Uterus (tissue), 2 donors: ENCODE results near the gene WT1.

ENCODE experiments used
- POLR2A ChIP-seq, 2 donors: fragments of 450-650 bp; IDR thresholded peaks; one replicate each; pipeline ENCODE4 v1.6.1; 2016; ENCODE audit warnings: antibody characterized with exemption in 2 of 2, mild to moderate bottlenecking in 1 of 2, moderate library complexity in 1 of 2
- TF ChIP-seq, protein P1 (sequence below), 4 experiments: fragments of 200-600 bp in 2 of 4; fragments of 450-650 bp in 2 of 4; sonication (generic) in 2 of 4; IDR thresholded peaks; one replicate each; pipeline ENCODE4 v1.5.1; 2016 to 2019; ENCODE audit warnings: antibody characterized with exemption in 4 of 4, mild to moderate bottlenecking in 2 of 4, moderate library complexity in 1 of 4

DNA sequence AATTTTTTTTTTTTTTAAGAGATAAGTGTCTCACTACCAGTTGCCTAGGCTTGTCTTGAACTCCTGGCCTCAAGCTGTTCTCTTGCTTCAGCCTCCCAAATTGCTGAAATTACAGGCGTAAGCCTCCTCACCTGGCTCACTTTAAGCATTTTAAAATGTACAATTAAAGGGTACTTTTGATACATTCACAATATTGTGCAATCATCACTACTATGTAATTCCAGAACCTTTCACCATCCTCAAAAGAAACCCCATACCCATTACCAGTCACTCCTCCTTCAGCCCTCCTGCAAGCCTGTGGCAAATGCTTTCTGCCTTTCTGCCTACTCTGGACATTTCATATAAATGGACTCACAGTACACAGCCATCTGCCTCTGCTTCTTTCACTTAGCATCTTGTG is 34.5 kb upstream of the WT1 start:
- TF ChIP-seq, protein P1, sequence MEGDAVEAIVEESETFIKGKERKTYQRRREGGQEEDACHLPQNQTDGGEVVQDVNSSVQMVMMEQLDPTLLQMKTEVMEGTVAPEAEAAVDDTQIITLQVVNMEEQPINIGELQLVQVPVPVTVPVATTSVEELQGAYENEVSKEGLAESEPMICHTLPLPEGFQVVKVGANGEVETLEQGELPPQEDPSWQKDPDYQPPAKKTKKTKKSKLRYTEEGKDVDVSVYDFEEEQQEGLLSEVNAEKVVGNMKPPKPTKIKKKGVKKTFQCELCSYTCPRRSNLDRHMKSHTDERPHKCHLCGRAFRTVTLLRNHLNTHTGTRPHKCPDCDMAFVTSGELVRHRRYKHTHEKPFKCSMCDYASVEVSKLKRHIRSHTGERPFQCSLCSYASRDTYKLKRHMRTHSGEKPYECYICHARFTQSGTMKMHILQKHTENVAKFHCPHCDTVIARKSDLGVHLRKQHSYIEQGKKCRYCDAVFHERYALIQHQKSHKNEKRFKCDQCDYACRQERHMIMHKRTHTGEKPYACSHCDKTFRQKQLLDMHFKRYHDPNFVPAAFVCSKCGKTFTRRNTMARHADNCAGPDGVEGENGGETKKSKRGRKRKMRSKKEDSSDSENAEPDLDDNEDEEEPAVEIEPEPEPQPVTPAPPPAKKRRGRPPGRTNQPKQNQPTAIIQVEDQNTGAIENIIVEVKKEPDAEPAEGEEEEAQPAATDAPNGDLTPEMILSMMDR (IDR thresholded peaks at IDR 0.05): no peak
- no peak for TF ChIP-seq POLR2A (IDR thresholded peaks at IDR 0.05)
